ENCODE results near the gene BTC. TPM values are rescaled to one million over a fixed set of nuclear protein-coding genes. Genes with fewer than 3 reads are reported as not detected.

The BTC gene
- total RNA-seq, 4 donors from 2014 or later: 1.8 to 13.4 (median 4.6) TPM

Other genes starting within 250 kb of the BTC start
- 10 to 100 TPM in 1 of 4 donors, 1 to 10 TPM in 3; 1.9 to 10.3 (median 4.4) TPM for gene PARM1, start 138.6 kb upstream of the BTC start, total RNA-seq